Endometrial microvascular endothelial cells (primary cell): ENCODE results near the gene CAPN5. TPM values are rescaled to one million over a fixed set of nuclear protein-coding genes. Genes with fewer than 3 reads are reported as not detected.

Source experiments
- in situ Hi-C: cut with HindIII; loops from 2 replicates; pipeline ENCODE4 v1.10.0; 2017; ENCODE audit warnings: low sequenced_read_pairs, low pct_unique_long_range_greater_than_20kb; ENCODE audit errors: inconsistent ontology term
- total RNA-seq: library from RNA; depleted of rRNA; stranded (reverse); fragments of >200 nt; gene quantifications from one replicate; pipeline ENCODE4 v1.2.3, GENCODE V29; 2015; ENCODE audit errors: inconsistent ontology term

The CAPN5 gene
- total RNA-seq, 1 donor from 2014 or later, result 3.5 TPM

GRCh38 chr11:77124041-77124440 lies 57.3 kb downstream of the CAPN5 start:
- in situ Hi-C loops, result no loop called here

GRCh38 chr11:77124488-77124887 lies 57.7 kb downstream of the CAPN5 start:
- in situ Hi-C loops, result no loop called here

- in situ Hi-C loops, result no loop called here
Measured at GRCh38 chr11:77125191-77125590, 58.4 kb downstream of the CAPN5 start.

- in situ Hi-C loops, result no loop called here
Measured at GRCh38 chr11:77125695-77126094, 58.9 kb downstream of the CAPN5 start.

GRCh38 chr11:77126156-77126775 lies 59.5 kb downstream of the CAPN5 start:
- in situ Hi-C loops, result no loop called here

GRCh38 chr11:77126861-77127234 lies 60.1 kb downstream of the CAPN5 start:
- in situ Hi-C loops, result no loop called here

GRCh38 chr11:77127235-77127911 lies 60.6 kb downstream of the CAPN5 start:
- in situ Hi-C loops, result no loop called here

- in situ Hi-C loops, result no loop called here
Measured at GRCh38 chr11:77127920-77128691, 61.3 kb downstream of the CAPN5 start, which contains the start of gene MYO7A. MYO7A (plus strand) TSS chr11:77128246; CDS start chr11:77130635, 2,389 bp downstream.

- in situ Hi-C loops, result no loop called here
Measured at GRCh38 chr11:77129069-77129841, 62.5 kb downstream of the CAPN5 start.

GRCh38 chr11:77129842-77130756 lies 63.3 kb downstream of the CAPN5 start:
- in situ Hi-C loops, result no loop called here

GRCh38 chr11:77130763-77131513 lies 64.2 kb downstream of the CAPN5 start:
- in situ Hi-C loops, result no loop called here

GRCh38 chr11:77131560-77131959 lies 64.8 kb downstream of the CAPN5 start:
- in situ Hi-C loops, result no loop called here

- in situ Hi-C loops, result no loop called here
Measured at GRCh38 chr11:77135069-77135468, 68.3 kb downstream of the CAPN5 start.

GRCh38 chr11:77136074-77136473 lies 69.3 kb downstream of the CAPN5 start:
- in situ Hi-C loops, result no loop called here

GRCh38 chr11:77136784-77137420 lies 70.1 kb downstream of the CAPN5 start:
- in situ Hi-C loops, result no loop called here

- in situ Hi-C loops, result no loop called here
Measured at GRCh38 chr11:77137421-77137820, 70.7 kb downstream of the CAPN5 start.

- in situ Hi-C loops, result no loop called here
Measured at GRCh38 chr11:77138106-77138649, 71.4 kb downstream of the CAPN5 start.
